ENCODE results near the gene ZNF236. TPM values are rescaled to one million over a fixed set of nuclear protein-coding genes. Genes with fewer than 3 reads are reported as not detected.

Gene ZNF236
- total RNA-seq, 4 donors from 2014 or later: 15.6 to 28.0 (median 20.6) TPM

GRCh38 chr18:76911440-76911839 lies 89.1 kb downstream of the ZNF236 start:
- DNase-seq: no peak
- Histone ChIP-seq H3K4me3 (replicated peaks in 1 of 3) (no peak overlapping the region), H3K27ac (no peak overlapping the region), H3K36me3 (peaks cover 45 to 49% of the 10 kb centered on the region in 2 donors), H3K4me1 (no peaks in the 10 kb centered on the region), H3K27me3 (no peaks in the 10 kb centered on the region), H3K9me3 (no peaks in the 10 kb centered on the region)
- WGBS, 2 donors: 90 to 95% methylated on average over 7 of the region's 7 CpGs
- intact Hi-C loops (cut with DNase I): no loop called here
- TF ChIP-seq POLR2A (IDR thresholded peaks at IDR 0.05): no peak
- TF ChIP-seq CTCF (IDR thresholded peaks at IDR 0.05): no peak

DNA sequence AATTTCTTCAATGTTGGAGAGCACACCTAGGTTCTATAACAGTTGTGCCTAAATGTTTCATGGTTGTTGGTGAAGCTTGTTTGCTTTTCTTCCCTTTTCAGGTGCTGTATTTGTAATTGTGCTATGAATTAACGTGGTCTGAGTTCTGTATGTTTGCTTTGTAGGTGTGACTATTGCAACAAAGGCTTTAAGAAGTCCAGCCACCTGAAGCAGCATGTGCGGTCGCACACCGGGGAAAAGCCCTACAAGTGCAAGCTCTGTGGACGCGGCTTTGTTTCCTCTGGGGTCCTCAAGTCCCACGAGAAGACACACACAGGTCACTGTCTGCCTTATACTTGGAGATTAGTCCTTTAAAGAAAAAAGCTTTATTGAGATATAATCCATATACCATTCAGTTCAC lies 91.2 kb downstream of the ZNF236 start:
- intact Hi-C loops (cut with DNase I): no loop called here
- no peak for TF ChIP-seq POLR2A (IDR thresholded peaks at IDR 0.05)
- TF ChIP-seq CTCF (IDR thresholded peaks at IDR 0.05): no peak
- Histone ChIP-seq H3K36me3 (peaks cover 42 to 48% of the 10 kb centered on the region in 2 donors), H3K27ac (no peak overlapping the region), H3K9me3 (no peaks in the 10 kb centered on the region), H3K27me3 (no peaks in the 10 kb centered on the region), H3K4me1 (no peaks in the 10 kb centered on the region), H3K4me3 (replicated peaks in 1 of 3) (no peak overlapping the region)
- DNase-seq: no peak
- 81 to 86% methylated on average over 7 of the region's 7 CpGs for WGBS, 2 donors

- Histone ChIP-seq H3K4me1 (no peaks in the 10 kb centered on the region), H3K9me3 (no peaks in the 10 kb centered on the region), H3K27me3 (no peaks in the 10 kb centered on the region), H3K4me3 (replicated peaks in 1 of 3) (no peak overlapping the region), H3K27ac (no peak overlapping the region), H3K36me3 (peaks cover 35 to 46% of the 10 kb centered on the region in 2 donors)
- intact Hi-C loops (cut with DNase I): no loop called here
- TF ChIP-seq POLR2A (IDR thresholded peaks at IDR 0.05) (no peak), CTCF (IDR thresholded peaks at IDR 0.05) (no peak)
- DNase-seq: no peak
- 93 to 95% methylated on average over 8 of the region's 8 CpGs for WGBS, 2 donors
Measured at GRCh38 chr18:76914314-76914713, 92.0 kb downstream of the ZNF236 start.

DNA sequence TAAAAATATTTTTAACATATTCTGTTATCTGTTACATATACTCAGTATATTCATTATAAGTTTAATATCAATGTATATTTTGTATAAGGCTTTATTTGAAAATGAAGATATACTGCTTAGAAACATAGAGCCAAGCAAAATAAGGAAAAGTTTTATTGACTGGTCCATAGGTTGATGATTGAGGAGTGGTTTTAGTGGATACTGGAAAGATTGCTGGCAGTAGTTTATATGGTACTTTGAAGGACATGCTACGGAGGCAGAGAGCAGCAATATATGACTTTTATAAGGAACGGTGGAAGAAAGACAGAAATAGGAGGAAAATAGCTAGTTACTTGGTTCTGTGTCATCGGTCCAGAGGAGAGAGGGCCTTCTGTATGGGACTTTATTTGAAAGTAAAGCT lies 92.4 kb downstream of the ZNF236 start:
- Histone ChIP-seq H3K4me3 (replicated peaks in 1 of 3) (no peak overlapping the region), H3K9me3 (no peaks in the 10 kb centered on the region), H3K36me3 (peaks cover 35 to 42% of the 10 kb centered on the region in 2 donors), H3K4me1 (no peaks in the 10 kb centered on the region), H3K27me3 (no peaks in the 10 kb centered on the region), H3K27ac (no peak overlapping the region)
- DNase-seq: no peak
- intact Hi-C loops (cut with DNase I): no loop called here
- TF ChIP-seq CTCF (IDR thresholded peaks at IDR 0.05) (no peak), POLR2A (IDR thresholded peaks at IDR 0.05) (no peak)
- WGBS, 2 donors: 62 to 74% methylated on average over 3 of the region's 3 CpGs

DNA sequence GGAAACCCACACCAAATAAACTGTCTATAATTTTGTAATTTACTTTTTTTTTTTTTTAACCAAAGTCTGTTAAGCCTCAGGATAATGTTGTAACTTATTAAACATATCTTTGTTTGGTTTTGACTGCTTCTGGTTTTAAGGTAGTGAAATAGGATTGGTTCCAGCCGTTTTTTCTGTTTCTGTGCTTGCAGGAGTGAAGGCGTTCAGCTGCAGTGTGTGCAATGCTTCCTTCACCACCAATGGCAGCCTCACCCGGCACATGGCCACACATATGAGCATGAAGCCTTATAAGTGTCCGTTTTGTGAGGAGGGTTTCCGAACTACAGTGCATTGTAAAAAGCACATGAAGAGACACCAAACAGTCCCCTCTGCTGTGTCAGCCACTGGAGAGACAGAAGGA lies 93.1 kb downstream of the ZNF236 start:
- TF ChIP-seq CTCF (IDR thresholded peaks at IDR 0.05): no peak
- no peak for TF ChIP-seq POLR2A (IDR thresholded peaks at IDR 0.05)
- H3K4me3 ChIP-seq (replicated peaks in 1 of 3): no peak overlapping the region

More for the DNA sequence above, 93.1 kb downstream of the ZNF236 start:
- no peak for DNase-seq
- WGBS, 2 donors: 90 to 93% methylated on average over 5 of the region's 5 CpGs
- Histone ChIP-seq H3K9me3 (no peaks in the 10 kb centered on the region), H3K36me3 (peaks cover 36 to 39% of the 10 kb centered on the region in 2 donors), H3K27me3 (no peaks in the 10 kb centered on the region), H3K4me1 (no peaks in the 10 kb centered on the region), H3K27ac (no peak overlapping the region)
- intact Hi-C loops (cut with DNase I): no loop called here
